Measurements from ENCODE around the gene LINGO3.

DNA sequence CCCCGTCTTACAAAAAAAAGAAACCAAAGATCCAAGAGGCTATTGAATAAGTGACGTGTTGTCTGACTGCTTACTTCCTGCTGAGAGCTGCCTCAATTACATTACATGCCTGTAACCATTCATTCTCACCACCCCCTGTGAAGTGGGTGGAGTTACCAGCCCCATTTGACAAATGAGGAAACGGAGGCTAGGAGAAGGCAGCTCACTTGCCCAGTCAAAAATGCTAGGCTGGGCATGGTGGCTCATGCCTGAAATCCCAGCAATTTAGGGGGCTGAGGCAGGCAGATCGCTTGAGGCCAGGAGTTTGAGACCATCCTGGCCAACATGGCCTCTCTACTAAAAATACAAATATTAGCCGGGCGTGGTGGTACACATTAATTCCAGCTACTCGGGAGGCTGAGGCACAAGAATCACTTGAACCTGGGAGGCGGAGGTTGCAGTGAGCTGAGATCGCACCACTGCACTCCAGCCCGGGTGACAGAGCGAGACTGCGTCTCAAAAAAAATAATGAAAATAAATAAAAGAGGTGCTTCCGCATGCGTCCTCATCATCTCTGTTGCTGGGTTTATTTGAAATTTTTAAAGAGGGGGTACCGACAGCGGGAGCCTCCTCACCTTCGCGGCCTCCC is 19.9 kb upstream of the LINGO3 start:
- TF ChIP-seq GATA3 (IDR thresholded peaks at IDR 0.05; ENCODE audit: low read depth, low read length) (no peak), GATA2 (IDR thresholded peaks at IDR 0.05; ENCODE audit: low read depth, low read length) (no peak)
